Effector memory CD8-positive, alpha-beta T cell (primary cell): Measurements from ENCODE around the gene TRIML1.

Source experiments
- ATAC-seq: fragments of 150-1000 bp; cut with Tn5 transposase; replicated peaks from 2 replicates; pipeline ENCODE4 v1.10.0; 2021; ENCODE audit warnings: mild to moderate bottlenecking, moderate library complexity
- DNase-seq, 3 experiments: peaks; one replicate each; pipeline ENCODE4 v3.0.0; 2021
- H3K27ac Mint-ChIP-seq, 2 donors: one replicate each; pipeline ENCODE4 v1.8.0; 2022; ENCODE audit warnings: mild to moderate bottlenecking in 2 of 2, mixed read lengths in 2 of 2, moderate library complexity in 2 of 2
- H3K27me3 Mint-ChIP-seq, 2 donors: one replicate each; pipeline ENCODE4 v1.8.0; 2022; ENCODE audit warnings: mixed read lengths in 2 of 2
- H3K36me3 Mint-ChIP-seq: one replicate; pipeline ENCODE4 v1.8.0; 2022; ENCODE audit warnings: mild to moderate bottlenecking, moderate library complexity, mixed read lengths; ENCODE audit not compliant: insufficient read depth
- H3K4me1 Mint-ChIP-seq, 2 donors: one replicate each; pipeline ENCODE4 v1.8.0; 2022; ENCODE audit warnings: low read depth in 2 of 2, mixed read lengths in 2 of 2
- H3K4me3 Mint-ChIP-seq, 2 donors: one replicate each; pipeline ENCODE4 v1.8.0; 2022; ENCODE audit warnings: mild to moderate bottlenecking in 2 of 2, mixed read lengths in 2 of 2, moderate library complexity in 2 of 2
- H3K9me3 Mint-ChIP-seq, 2 donors: one replicate each; pipeline ENCODE4 v1.8.0; 2022; ENCODE audit warnings: mixed read lengths in 2 of 2
- total RNA-seq, 9 experiments: gene quantifications; one replicate each; lab custom pipeline; 2026; lab: John Stamatoyannopoulos, UW

Gene TRIML1
- 0 to 0.11 (median 0) reads per million in 9 experiments for total RNA-seq

- no peak for DNase-seq
These were observed at the start of gene TRIML1 for GRCh38 chr4:188139141-188139540. Gene TRIML1 (plus strand): TSS chr4:188139441. CDS start chr4:188139559, 118 bp downstream.

GRCh38 chr4:188092824-188093223 is 46.4 kb upstream of the TRIML1 start:
- no peak overlapping the region for H3K4me3 Mint-ChIP-seq
- ATAC-seq, result no peak
- H3K27me3 Mint-ChIP-seq, result no peaks in the 10 kb centered on the region
- H3K27ac Mint-ChIP-seq, result no peak overlapping the region
- peaks cover 2% of the 10 kb centered on the region for H3K36me3 Mint-ChIP-seq
- DNase-seq, result no peak
- no peaks in the 10 kb centered on the region for H3K4me1 Mint-ChIP-seq
- H3K9me3 Mint-ChIP-seq, result peaks cover 6 to 12% of the 10 kb centered on the region in 2 donors

More at GRCh38 chr4:188139141-188139540, at the start of gene TRIML1:
- Mint-ChIP-seq H3K9me3 (peaks cover 0 to 8% of the 10 kb centered on the region in 2 donors), H3K27me3 (no peaks in the 10 kb centered on the region), H3K27ac (no peak within 1 kb of the TSS), H3K4me3 (no peak within 1 kb of the TSS), H3K36me3 (no peaks in the 10 kb centered on the region), H3K4me1 (no peaks in the 10 kb centered on the region)
- no peak for ATAC-seq

GRCh38 chr4:188106454-188106853 is 32.8 kb upstream of the TRIML1 start:
- no peaks in the 10 kb centered on the region for H3K36me3 Mint-ChIP-seq
- ATAC-seq (no peak), DNase-seq (no peak)
- no peaks in the 10 kb centered on the region for H3K27me3 Mint-ChIP-seq
- peaks cover 11 to 26% of the 10 kb centered on the region in 2 donors for H3K9me3 Mint-ChIP-seq
- H3K4me3 Mint-ChIP-seq, result no peak overlapping the region
- H3K4me1 Mint-ChIP-seq, result no peaks in the 10 kb centered on the region
- H3K27ac Mint-ChIP-seq, result no peak overlapping the region

GRCh38 chr4:188107931-188108843 is 31.1 kb upstream of the TRIML1 start:
- DNase-seq (no peak), ATAC-seq (no peak)

GRCh38 chr4:188109157-188109755 is 30.0 kb upstream of the TRIML1 start, which contains the start of gene TRIML2:
Gene TRIML2 (minus strand): TSS chr4:188109603. CDS start chr4:188105368, 4,235 bp downstream.
- ATAC-seq, result no peak
- Mint-ChIP-seq H3K27ac (no peak within 1 kb of the TSS), H3K36me3 (no peaks in the 10 kb centered on the region), H3K9me3 (peaks cover 11 to 26% of the 10 kb centered on the region in 2 donors), H3K4me1 (no peaks in the 10 kb centered on the region), H3K27me3 (no peaks in the 10 kb centered on the region), H3K4me3 (no peak within 1 kb of the TSS)
- no peak for DNase-seq

More at GRCh38 chr4:188107931-188108843, 31.1 kb upstream of the TRIML1 start:
- Mint-ChIP-seq H3K27me3 (no peaks in the 10 kb centered on the region), H3K36me3 (no peaks in the 10 kb centered on the region), H3K4me3 (no peak overlapping the region), H3K9me3 (peaks cover 11 to 26% of the 10 kb centered on the region in 2 donors), H3K27ac (no peak overlapping the region), H3K4me1 (no peaks in the 10 kb centered on the region)

- H3K9me3 Mint-ChIP-seq, result peaks cover 8 to 20% of the 10 kb centered on the region in 2 donors
- H3K27me3 Mint-ChIP-seq, result no peaks in the 10 kb centered on the region
- no peak for DNase-seq
- H3K36me3 Mint-ChIP-seq, result no peaks in the 10 kb centered on the region
- H3K4me1 Mint-ChIP-seq, result no peaks in the 10 kb centered on the region
- no peak overlapping the region for H3K4me3 Mint-ChIP-seq
- no peak for ATAC-seq
- no peak overlapping the region for H3K27ac Mint-ChIP-seq
These were observed 29.2 kb upstream of the TRIML1 start for GRCh38 chr4:188110036-188110435.

- ATAC-seq (no peak), DNase-seq (no peak)
- H3K4me3 Mint-ChIP-seq, result no peak overlapping the region
- peaks cover 8 to 20% of the 10 kb centered on the region in 2 donors for H3K9me3 Mint-ChIP-seq
- H3K36me3 Mint-ChIP-seq, result no peaks in the 10 kb centered on the region
- no peaks in the 10 kb centered on the region for H3K4me1 Mint-ChIP-seq
- no peaks in the 10 kb centered on the region for H3K27me3 Mint-ChIP-seq
- H3K27ac Mint-ChIP-seq, result no peak overlapping the region
These were observed 28.3 kb upstream of the TRIML1 start for GRCh38 chr4:188110741-188111471.

- DNase-seq, result no peak
- no peak for ATAC-seq
These were observed 27.3 kb upstream of the TRIML1 start for GRCh38 chr4:188111955-188112354.

GRCh38 chr4:188113156-188113555 is 26.1 kb upstream of the TRIML1 start:
- H3K27me3 Mint-ChIP-seq, result no peaks in the 10 kb centered on the region
- ATAC-seq (no peak), DNase-seq (no peak)
- H3K4me3 Mint-ChIP-seq, result no peak overlapping the region
- H3K9me3 Mint-ChIP-seq, result peaks cover 8 to 24% of the 10 kb centered on the region in 2 donors
- no peaks in the 10 kb centered on the region for H3K4me1 Mint-ChIP-seq
- no peak overlapping the region for H3K27ac Mint-ChIP-seq
- no peaks in the 10 kb centered on the region for H3K36me3 Mint-ChIP-seq

More at GRCh38 chr4:188111955-188112354, 27.3 kb upstream of the TRIML1 start:
- Mint-ChIP-seq H3K27me3 (no peaks in the 10 kb centered on the region), H3K4me1 (no peaks in the 10 kb centered on the region), H3K9me3 (peaks cover 7 to 20% of the 10 kb centered on the region in 2 donors), H3K27ac (no peak overlapping the region), H3K4me3 (no peak overlapping the region), H3K36me3 (no peaks in the 10 kb centered on the region)

GRCh38 chr4:188117631-188118324 is 21.5 kb upstream of the TRIML1 start:
- DNase-seq (no peak), ATAC-seq (no peak)
- Mint-ChIP-seq H3K4me3 (no peak overlapping the region), H3K27me3 (no peaks in the 10 kb centered on the region), H3K9me3 (peaks cover 8 to 23% of the 10 kb centered on the region in 2 donors), H3K27ac (no peak overlapping the region), H3K36me3 (no peaks in the 10 kb centered on the region), H3K4me1 (no peaks in the 10 kb centered on the region)

- Mint-ChIP-seq H3K4me1 (no peaks in the 10 kb centered on the region), H3K9me3 (peaks cover 8 to 23% of the 10 kb centered on the region in 2 donors), H3K27ac (no peak overlapping the region), H3K4me3 (no peak overlapping the region), H3K27me3 (no peaks in the 10 kb centered on the region), H3K36me3 (no peaks in the 10 kb centered on the region)
- DNase-seq (no peak), ATAC-seq (no peak)
These were observed 17.7 kb upstream of the TRIML1 start for GRCh38 chr4:188121530-188121929.

- no peaks in the 10 kb centered on the region for H3K27me3 Mint-ChIP-seq
- H3K27ac Mint-ChIP-seq, result no peak overlapping the region
- no peak for ATAC-seq
- no peak for DNase-seq
- no peak overlapping the region for H3K4me3 Mint-ChIP-seq
- no peaks in the 10 kb centered on the region for H3K36me3 Mint-ChIP-seq
- H3K9me3 Mint-ChIP-seq, result peaks cover 4 to 9% of the 10 kb centered on the region in 2 donors
- no peaks in the 10 kb centered on the region for H3K4me1 Mint-ChIP-seq
These were observed 11.9 kb upstream of the TRIML1 start for GRCh38 chr4:188127214-188127874.
